Thyroid gland (tissue), 4 donors: ENCODE results near the gene DMD. TPM values are rescaled to one million over a fixed set of nuclear protein-coding genes. Genes with fewer than 3 reads are reported as not detected.

Source experiments
- DNase-seq, 2 donors: peaks; one replicate each; pipeline ENCODE4 v3.0.0-alpha.2; 2019
- H3K27ac ChIP-seq, 3 donors: fragments of 200-600 bp; sonication (generic); 1 replicate in 2 of 3; 2 replicates in 1 of 3; pipeline ENCODE4 v1.5.1; 2016 to 2019; ENCODE audit warnings: mild to moderate bottlenecking in 1 of 3, moderate library complexity in 1 of 3
- H3K27me3 ChIP-seq: fragments of 200-600 bp; sonication (generic); one replicate; pipeline ENCODE4 v1.5.1; 2019
- H3K36me3 ChIP-seq, 2 donors: fragments of 200-600 bp; sonication (generic); one replicate each; pipeline ENCODE4 v1.5.1; 2016 to 2019
- H3K4me1 ChIP-seq, 2 donors: fragments of 200-600 bp; sonication (generic); one replicate each; pipeline ENCODE4 v1.5.1; 2017 to 2019
- H3K4me3 ChIP-seq, 3 donors: fragments of 200-600 bp; sonication (generic); replicated peaks in 1 of 3; 1 replicate in 2 of 3; 2 replicates in 1 of 3; pipeline ENCODE4 v1.5.1; 2016; ENCODE audit warnings: mild to moderate bottlenecking in 1 of 3
- H3K9me3 ChIP-seq: fragments of 200-600 bp; sonication (generic); one replicate; pipeline ENCODE4 v1.5.1; 2017
- CTCF ChIP-seq, 6 experiments: fragments of 200-600 bp in 3 of 6; fragments of 450-650 bp in 3 of 6; sonication (generic) in 3 of 6; IDR thresholded peaks; one replicate each; pipeline ENCODE4 v1.5.1; 2016 to 2019; ENCODE audit warnings: antibody characterized with exemption in 6 of 6, mild to moderate bottlenecking in 2 of 6, inconsistent platforms in 1 of 6, moderate library complexity in 1 of 6
- POLR2A ChIP-seq, 2 donors: fragments of 450-650 bp; IDR thresholded peaks; one replicate each; pipeline ENCODE4 v1.6.1; 2017; ENCODE audit warnings: antibody characterized with exemption in 2 of 2, mild to moderate bottlenecking in 2 of 2, moderate library complexity in 1 of 2
- WGBS, 2 donors: methylation state at CpG; one replicate each; pipeline ENCODE4 v1.1.5; 2017; 5-methylcytosine and 5-hydroxymethylcytosine counted together
- intact Hi-C: fragments of 100-400 bp; cut with DNase I; formaldehyde crosslinking; loops from one replicate; pipeline ENCODE4 v1.15.1; 2023
- total RNA-seq, 4 donors: library from RNA; depleted of rRNA; stranded (reverse); fragments of >200 nt; gene quantifications; one replicate each; pipeline ENCODE4 v1.2.3, GENCODE V29; 2016

Gene DMD
- total RNA-seq, 4 donors from 2014 or later: 16.5 to 24.0 (median 21.7) TPM

- no peaks in the 10 kb centered on the region for H3K9me3 ChIP-seq
- H3K27me3 ChIP-seq: no peaks in the 10 kb centered on the region
- intact Hi-C loops: no loop called here
- no peak overlapping the region for H3K4me3 ChIP-seq
- no peak overlapping the region for H3K27ac ChIP-seq
- no peaks in the 10 kb centered on the region for H3K4me1 ChIP-seq
- WGBS, 2 donors: 80 to 88% methylated on average over 4 of the region's 4 CpGs
- no peaks in the 10 kb centered on the region for H3K36me3 ChIP-seq
- no peak for TF ChIP-seq POLR2A (IDR thresholded peaks at IDR 0.05)
- TF ChIP-seq CTCF (IDR thresholded peaks at IDR 0.05): no peak
- DNase-seq: no peak
Observed at GRCh38 chrX:31329298-31329697, 1882.1 kb downstream of the DMD start.

- TF ChIP-seq POLR2A (IDR thresholded peaks at IDR 0.05): no peak
- no peak for TF ChIP-seq CTCF (IDR thresholded peaks at IDR 0.05)
- Histone ChIP-seq H3K9me3 (no peaks in the 10 kb centered on the region), H3K36me3 (no peaks in the 10 kb centered on the region), H3K4me1 (no peaks in the 10 kb centered on the region), H3K4me3 (no peak overlapping the region), H3K27ac (no peak overlapping the region), H3K27me3 (no peaks in the 10 kb centered on the region)
- DNase-seq: no peak
- WGBS, 2 donors: 70 to 82% methylated on average over 4 of the region's 4 CpGs
- intact Hi-C loops: no loop called here
Observed at GRCh38 chrX:31323658-31324057, 1887.7 kb downstream of the DMD start.

GRCh38 chrX:31320740-31321139 is 1890.6 kb downstream of the DMD start:
- no peak for TF ChIP-seq POLR2A (IDR thresholded peaks at IDR 0.05)
- no peak for TF ChIP-seq CTCF (IDR thresholded peaks at IDR 0.05)
- intact Hi-C loops: no loop called here
- Histone ChIP-seq H3K9me3 (no peaks in the 10 kb centered on the region), H3K27me3 (no peaks in the 10 kb centered on the region), H3K4me1 (no peaks in the 10 kb centered on the region), H3K27ac (no peak overlapping the region), H3K36me3 (no peaks in the 10 kb centered on the region), H3K4me3 (no peak overlapping the region)
- 80 to 82% methylated on average over 1 of the region's 1 CpG for WGBS, 2 donors
- DNase-seq: no peak

- DNase-seq: no peak
- intact Hi-C loops: no loop called here
- no peaks in the 10 kb centered on the region for H3K36me3 ChIP-seq
- 75 to 88% methylated on average over 2 of the region's 2 CpGs for WGBS, 2 donors
- no peaks in the 10 kb centered on the region for H3K9me3 ChIP-seq
- H3K27ac ChIP-seq: no peak overlapping the region
- H3K27me3 ChIP-seq: no peaks in the 10 kb centered on the region
- no peaks in the 10 kb centered on the region for H3K4me1 ChIP-seq
- TF ChIP-seq CTCF (IDR thresholded peaks at IDR 0.05) (no peak), POLR2A (IDR thresholded peaks at IDR 0.05) (no peak)
- H3K4me3 ChIP-seq: no peak overlapping the region
Observed at GRCh38 chrX:31319586-31319985, 1891.8 kb downstream of the DMD start.

- Histone ChIP-seq H3K27ac (no peak overlapping the region), H3K27me3 (no peaks in the 10 kb centered on the region), H3K4me1 (no peaks in the 10 kb centered on the region), H3K36me3 (no peaks in the 10 kb centered on the region), H3K9me3 (no peaks in the 10 kb centered on the region), H3K4me3 (no peak overlapping the region)
- no peak for DNase-seq
- TF ChIP-seq CTCF (IDR thresholded peaks at IDR 0.05) (no peak), POLR2A (IDR thresholded peaks at IDR 0.05) (no peak)
- 78 to 84% methylated on average over 4 of the region's 4 CpGs for WGBS, 2 donors
- intact Hi-C loops: no loop called here
Observed at GRCh38 chrX:31318866-31319265, 1892.5 kb downstream of the DMD start.
